OCI-LY7 (cell line): ENCODE data around the gene CECR2. TPM values are rescaled to one million over a fixed set of nuclear protein-coding genes. Genes with fewer than 3 reads are reported as not detected.

Experiments used
- BruUV-seq: library from RNA; stranded (reverse); fragments of 400-500 nt; replicated peaks from 2 replicates; lab custom pipeline; 2021; lab: Mats Ljungman, UMichigan
- CTCF ChIA-PET: fragments of 300-600 bp; sonication (Branson Sonifier 250); formaldehyde crosslinking; loops from one replicate; lab custom pipeline; 2022; ENCODE audit warnings: antibody characterized with exemption; ENCODE audit not compliant: unreplicated experiment; lab: Charles Lee
- POLR2A ChIA-PET: fragments of 300-600 bp; sonication (Branson Sonifier 250); formaldehyde crosslinking; loops from one replicate; lab custom pipeline; 2022; ENCODE audit warnings: antibody characterized with exemption; lab: Charles Lee
- DNase-seq: peaks from one replicate; pipeline ENCODE4 v3.0.0-alpha.2; 2015; ENCODE audit warnings: low spot score
- H2AFZ ChIP-seq: fragments of 200-600 bp; sonication (generic), shearing (Covaris generic); 2 replicates; pipeline ENCODE4 v1.6.1; 2014; ENCODE audit warnings: mild to moderate bottlenecking, antibody characterized with exemption, low read length, moderate library complexity
- H3K27ac ChIP-seq: fragments of 200-600 bp; sonication (generic); 2 replicates; pipeline ENCODE4 v1.5.1; 2014; ENCODE audit warnings: mixed run types, low read depth, mild to moderate bottlenecking, moderate library complexity, low read length, inconsistent platforms; ENCODE audit not compliant: poor library complexity, severe bottlenecking
- H3K36me3 ChIP-seq: fragments of 200-600 bp; sonication (generic); 2 replicates; pipeline ENCODE4 v1.6.1; 2014; ENCODE audit warnings: mild to moderate bottlenecking, antibody characterized with exemption, low read length, moderate library complexity, mixed read lengths; ENCODE audit not compliant: insufficient read depth
- H3K4me1 ChIP-seq: fragments of 200-600 bp; sonication (generic); 2 replicates; pipeline ENCODE4 v1.5.1; 2014; ENCODE audit warnings: mild to moderate bottlenecking, low read length; ENCODE audit not compliant: insufficient read depth, poor library complexity, severe bottlenecking
- H3K4me2 ChIP-seq: fragments of 200-600 bp; sonication (generic); 2 replicates; pipeline ENCODE4 v1.6.1; 2014; ENCODE audit warnings: mild to moderate bottlenecking, low read length
- H3K4me3 ChIP-seq: fragments of 200-600 bp; sonication (generic); 2 replicates; pipeline ENCODE4 v1.5.1; 2014; ENCODE audit warnings: mild to moderate bottlenecking, low read depth, low read length; ENCODE audit not compliant: poor library complexity, severe bottlenecking
- H3K79me2 ChIP-seq: fragments of 200-600 bp; sonication (generic); 2 replicates; pipeline ENCODE4 v1.6.1; 2016; ENCODE audit warnings: low read depth, mild to moderate bottlenecking, low read length, moderate library complexity, mixed read lengths; ENCODE audit not compliant: insufficient read depth
- H3K9me2 ChIP-seq: fragments of 200-600 bp; sonication (generic); 2 replicates; pipeline ENCODE4 v1.6.1; 2016; ENCODE audit warnings: mild to moderate bottlenecking, low read length, mixed read lengths; ENCODE audit not compliant: insufficient read depth
- H3K9me3 ChIP-seq: fragments of 200-600 bp; sonication (generic); 2 replicates; pipeline ENCODE4 v1.6.1; 2014; ENCODE audit warnings: mild to moderate bottlenecking, mixed run types, low read length, mixed read lengths
- H4K20me1 ChIP-seq: fragments of 200-600 bp; sonication (generic); 2 replicates; pipeline ENCODE4 v1.6.1; 2014; ENCODE audit warnings: mild to moderate bottlenecking, antibody characterized with exemption, low read length, moderate library complexity, mixed read lengths; ENCODE audit not compliant: insufficient read depth
- CTCF ChIP-seq: fragments of 200-600 bp; sonication (generic); conservative IDR thresholded peaks from 2 replicates; pipeline ENCODE4 v1.5.1; 2014; ENCODE audit warnings: mild to moderate bottlenecking, antibody characterized with exemption, low read length, moderate library complexity, mixed read lengths
- EZH2phosphoT487 ChIP-seq: fragments of 200-600 bp; sonication (generic); IDR thresholded peaks from 2 replicates; pipeline ENCODE4 v1.6.1; 2018; ENCODE audit warnings: low read depth, borderline replicate concordance, mild to moderate bottlenecking, mixed run types, antibody characterized with exemption, low read length, moderate library complexity, mixed read lengths
- intact Hi-C: fragments of 100-400 bp; cut with micrococcal nuclease; formaldehyde crosslinking; loops from one replicate; pipeline ENCODE4 v1.10.0; 2022; ENCODE audit not compliant: unreplicated experiment
- total RNA-seq, 2 experiments: library from RNA; depleted of rRNA in 1 of 2; stranded (reverse); fragments of >200 nt in 1 of 2; shearing (Covaris generic) in 1 of 2; gene quantifications; 2 replicates each; pipeline ENCODE4 v1.2.3, GENCODE V29; 2014 to 2022

CECR2 gene
- total RNA-seq, 2 experiments from 2014 or later, result 0.09 to 0.53 TPM

DNA sequence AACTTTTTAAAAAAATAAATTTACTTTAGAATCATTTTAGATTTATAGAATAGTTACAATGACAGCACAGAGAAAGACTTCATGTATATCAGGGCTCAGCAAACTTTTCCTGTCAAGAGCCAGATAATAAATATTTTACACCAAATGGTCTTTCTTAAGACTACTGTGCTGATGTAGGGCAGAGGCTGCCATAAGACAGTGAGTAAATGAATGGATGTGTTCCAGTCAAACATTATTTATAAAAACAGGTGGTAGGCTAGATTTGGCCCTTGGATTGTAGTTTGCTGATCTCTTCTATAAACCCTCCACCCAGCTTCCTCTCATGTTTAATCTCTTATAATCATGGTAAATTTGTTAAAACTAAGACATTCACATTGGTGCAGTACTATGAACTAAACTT, 33.0 kb downstream of the CECR2 start:
- Histone ChIP-seq H3K79me2 (no peaks in the 10 kb centered on the region), H3K27ac (no peak overlapping the region), H3K4me2 (no peak overlapping the region), H3K36me3 (no peaks in the 10 kb centered on the region), H3K9me3 (no peaks in the 10 kb centered on the region), H3K4me3 (no peak overlapping the region), H4K20me1 (no peaks in the 10 kb centered on the region), H3K9me2 (no peaks in the 10 kb centered on the region), H3K4me1 (no peaks in the 10 kb centered on the region), H2AFZ (no peak overlapping the region)
- ChIA-PET POLR2A (interaction anchor here (0.7 kb wide), 1 partner anchor 12 kb away, joined by 4 read pairs; no protein-coding TSS in a partner anchor), CTCF (no interaction called here)
- TF ChIP-seq CTCF (no peak), EZH2phosphoT487 (no peak)
- intact Hi-C loops, result no loop called here
- DNase-seq, result no peak
- BruUV-seq, result no TSS peak

DNA sequence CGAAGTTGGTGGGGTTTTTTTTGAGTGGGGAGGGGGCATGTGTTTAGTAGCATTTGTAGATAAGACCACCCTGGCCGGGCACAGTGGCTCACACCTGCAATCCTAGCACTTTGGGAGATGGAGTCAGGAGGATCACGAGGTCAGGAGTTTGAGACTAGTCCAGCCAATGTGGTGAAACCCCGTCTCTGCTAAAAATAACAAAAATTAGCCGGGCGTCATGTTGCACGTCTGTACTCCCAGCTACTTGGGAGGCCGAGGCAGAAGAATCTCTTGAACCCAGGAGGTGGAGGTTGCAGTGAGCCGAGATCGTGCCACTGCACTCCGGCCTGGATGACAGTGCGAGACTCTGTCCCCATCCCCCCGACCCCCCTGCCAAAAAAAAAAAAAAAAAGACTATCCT, 34.6 kb downstream of the CECR2 start:
- no TSS peak for BruUV-seq
- Histone ChIP-seq H3K27ac (no peak overlapping the region), H2AFZ (no peak overlapping the region), H4K20me1 (no peaks in the 10 kb centered on the region), H3K9me3 (no peaks in the 10 kb centered on the region), H3K4me3 (no peak overlapping the region), H3K9me2 (no peaks in the 10 kb centered on the region), H3K4me1 (no peaks in the 10 kb centered on the region), H3K36me3 (no peaks in the 10 kb centered on the region), H3K4me2 (no peak overlapping the region), H3K79me2 (no peaks in the 10 kb centered on the region)
- TF ChIP-seq CTCF (no peak), EZH2phosphoT487 (no peak)
- ChIA-PET CTCF (no interaction called here), POLR2A (interaction anchor here (1.1 kb wide), 1 partner anchor 11 kb away, joined by 3 read pairs; no protein-coding TSS in a partner anchor)
- intact Hi-C loops, result no loop called here
- no peak for DNase-seq

- no peaks in the 10 kb centered on the region for H3K9me2 ChIP-seq
Observed at GRCh38 chr22:17407643-17408042, 38.4 kb downstream of the CECR2 start.

More at GRCh38 chr22:17407643-17408042, 38.4 kb downstream of the CECR2 start:
- DNase-seq, result no peak
- ChIA-PET POLR2A (no interaction called here), CTCF (no interaction called here)
- no peak overlapping the region for H3K27ac ChIP-seq
- no peaks in the 10 kb centered on the region for H3K36me3 ChIP-seq
- TF ChIP-seq EZH2phosphoT487 (no peak), CTCF (no peak)
- no peak overlapping the region for H3K4me3 ChIP-seq
- H3K79me2 ChIP-seq, result no peaks in the 10 kb centered on the region
- no peaks in the 10 kb centered on the region for H3K9me3 ChIP-seq
- no peaks in the 10 kb centered on the region for H4K20me1 ChIP-seq
- H3K4me1 ChIP-seq, result no peaks in the 10 kb centered on the region
- intact Hi-C loops, result no loop called here
- H2AFZ ChIP-seq, result no peak overlapping the region
- no TSS peak for BruUV-seq
- H3K4me2 ChIP-seq, result no peak overlapping the region
